GM21786 (cell line): ENCODE data around the gene RPL3.
"Not testable (repeated sequence)": the region's sequence is repeated elsewhere in the genome, so short reads cannot be mapped to it uniquely, and the experiment has no call there.

ENCODE experiments used
- ATAC-seq: cut with Tn5 transposase; IDR thresholded peaks from one replicate; pipeline ENCODE4 v1.9.1; 2021; ENCODE audit not compliant: unreplicated experiment

Gene RPL3

GRCh38 chr22:39352306-39352891, 33.0 kb upstream of the RPL3 start:
- no peak for ATAC-seq

GRCh38 chr22:39351689-39352214, 32.3 kb upstream of the RPL3 start:
- no peak for ATAC-seq

DNA sequence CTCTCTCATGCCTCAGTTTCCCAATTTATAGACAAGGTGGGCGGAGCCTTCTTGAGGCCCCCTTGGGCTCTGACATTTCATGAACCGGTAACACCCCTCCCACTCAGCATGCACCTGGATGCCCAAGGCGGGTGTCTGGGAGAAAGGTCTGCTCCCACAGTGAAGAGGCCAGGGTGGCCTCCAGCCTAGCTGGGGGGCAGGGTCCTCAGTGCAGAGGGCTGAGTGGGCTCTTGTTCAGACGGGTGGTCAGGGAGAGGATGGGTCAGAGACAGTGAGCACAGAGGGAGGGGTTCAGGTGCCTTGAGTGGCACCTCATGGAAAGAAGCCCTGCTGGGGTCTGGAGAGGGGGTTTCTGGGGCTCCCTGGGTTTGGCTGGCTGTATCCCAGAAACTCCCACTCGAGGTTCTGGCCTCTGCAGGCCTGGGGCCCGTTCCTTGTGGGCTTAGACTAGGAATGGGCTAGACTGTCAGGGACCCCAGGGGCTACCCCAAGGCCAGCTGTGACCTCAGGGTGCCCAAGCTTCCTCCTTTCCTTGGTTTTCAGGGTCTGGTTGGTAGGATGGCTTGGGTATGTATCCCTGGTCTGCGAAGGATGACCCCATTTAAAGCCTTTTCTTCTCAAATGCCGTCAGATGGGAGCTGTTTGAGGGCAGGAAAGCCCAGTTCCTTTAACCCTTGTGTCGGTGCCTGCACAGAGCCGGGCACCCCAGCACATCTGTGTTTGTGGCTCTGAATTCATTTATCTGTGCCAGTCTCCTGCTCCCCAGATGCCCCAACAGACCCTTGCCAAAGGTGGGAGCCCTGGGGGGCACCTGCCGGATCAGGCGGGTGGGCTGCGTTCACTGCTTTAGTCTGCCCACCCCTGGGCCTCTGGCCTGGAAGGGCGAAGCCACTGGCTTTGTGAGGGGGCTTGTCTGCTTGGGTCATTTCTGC, 31.6 kb upstream of the RPL3 start:
- ATAC-seq: no peak

GRCh38 chr22:39349967-39350726, 30.7 kb upstream of the RPL3 start, which contains the start of gene SYNGR1:
Gene SYNGR1 (plus strand): TSS chr22:39349991. CDS start chr22:39350011, 20 bp downstream.
- no peak for ATAC-seq

DNA sequence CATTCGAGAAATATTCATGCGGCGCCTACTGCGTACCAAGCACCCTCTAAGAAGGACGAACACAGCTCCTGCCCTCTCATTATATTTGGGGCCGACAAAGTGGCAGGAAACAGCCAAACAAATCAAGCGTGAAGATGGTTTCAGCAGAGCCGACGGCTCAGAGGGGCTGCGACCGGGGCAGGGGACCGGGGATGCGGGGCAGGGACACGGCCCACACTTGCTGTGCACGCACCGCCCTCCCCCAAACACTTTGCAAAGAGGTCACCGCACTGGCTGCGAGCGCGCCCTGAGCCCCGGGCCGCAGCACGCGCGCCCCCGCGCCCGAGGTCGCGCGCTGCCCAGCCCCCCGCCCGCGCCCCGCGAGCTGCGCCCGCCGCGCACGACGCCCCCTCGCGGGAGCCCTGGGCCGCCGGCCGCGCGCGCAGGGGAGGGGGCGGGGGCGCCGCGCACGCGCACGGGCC, 30.1 kb upstream of the RPL3 start:
- no peak for ATAC-seq

DNA sequence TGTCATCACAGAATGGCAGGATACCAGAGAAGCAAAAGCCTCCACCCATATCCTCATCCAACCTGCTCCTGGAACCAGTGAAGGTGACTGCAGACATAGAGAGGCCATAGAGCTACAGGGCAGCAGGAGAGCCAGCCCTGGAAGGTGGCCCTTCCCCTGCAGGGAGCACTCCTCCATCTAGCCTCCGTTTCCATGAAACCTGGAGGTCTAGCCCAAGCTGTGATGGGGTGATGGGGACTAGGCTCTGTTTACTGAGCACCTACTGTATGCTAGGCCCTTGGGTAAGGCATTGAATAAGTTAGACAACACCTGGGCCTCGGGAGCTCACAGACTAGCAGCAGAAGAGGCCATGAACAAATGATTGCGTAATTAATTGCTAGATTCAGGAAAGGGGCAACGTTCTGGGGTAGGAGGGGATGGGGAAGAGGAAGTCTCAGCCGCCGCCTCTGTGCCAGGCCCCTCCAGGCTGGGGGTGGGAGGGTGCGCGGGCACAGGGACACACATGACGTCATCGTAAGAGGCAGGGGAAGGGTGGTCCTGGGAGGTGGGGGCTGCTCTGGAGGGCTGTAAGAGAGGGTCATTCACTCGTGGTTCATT, 29.6 kb upstream of the RPL3 start:
- ATAC-seq: no peak

GRCh38 chr22:39345231-39345630, 25.8 kb upstream of the RPL3 start:
- ATAC-seq: no peak

- no peak for ATAC-seq
These were observed 24.6 kb upstream of the RPL3 start for GRCh38 chr22:39344046-39344390.

- no peak for ATAC-seq
These were observed 24.0 kb upstream of the RPL3 start for GRCh38 chr22:39343259-39344045.

GRCh38 chr22:39341179-39341578, 21.8 kb upstream of the RPL3 start:
- no peak for ATAC-seq

DNA sequence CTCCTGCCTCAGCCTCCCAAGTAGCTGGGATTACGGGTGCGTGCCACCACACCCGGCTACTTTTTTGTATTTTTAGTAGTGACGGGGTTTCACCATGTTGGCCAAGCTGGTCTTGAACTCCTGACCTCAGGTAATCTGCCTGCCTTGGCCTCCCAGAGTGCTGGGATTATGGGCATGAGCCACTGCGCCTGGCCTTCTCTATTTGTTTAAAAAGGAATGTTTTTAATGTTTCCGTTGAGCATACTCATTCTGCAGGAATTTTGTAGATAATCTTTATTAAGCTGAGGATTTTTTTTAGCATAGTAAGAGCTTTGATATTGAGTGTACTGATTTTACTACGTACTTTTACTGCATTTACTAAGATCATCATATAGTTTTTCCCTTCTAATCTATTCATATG, 20.4 kb upstream of the RPL3 start:
- not testable (repeated sequence) for ATAC-seq

DNA sequence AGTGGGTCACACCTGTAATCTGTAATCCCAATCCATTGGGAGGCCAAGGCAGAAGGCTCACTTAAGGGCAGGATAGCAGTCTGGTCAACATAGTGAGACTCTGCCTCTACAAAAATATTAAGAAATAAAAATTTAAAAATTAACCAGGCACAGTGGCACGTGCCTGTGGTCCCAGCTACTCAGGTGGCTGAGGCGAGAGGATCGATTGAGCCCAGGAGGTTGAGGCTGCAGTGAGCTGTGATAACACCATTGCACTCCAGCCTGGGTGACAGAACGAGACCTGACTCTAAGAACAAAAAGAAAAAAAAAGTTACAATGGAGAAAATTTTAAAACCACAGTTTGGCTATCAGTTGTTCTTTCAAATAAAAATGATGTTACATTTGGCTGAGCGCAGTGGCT, 17.0 kb upstream of the RPL3 start:
- no peak for ATAC-seq

- ATAC-seq: no peak
These were observed 13.1 kb upstream of the RPL3 start for GRCh38 chr22:39332441-39333064.

GRCh38 chr22:39330553-39330952, 11.1 kb upstream of the RPL3 start:
- not testable (repeated sequence) for ATAC-seq

GRCh38 chr22:39327995-39328754, 8.8 kb upstream of the RPL3 start:
- no peak for ATAC-seq

DNA sequence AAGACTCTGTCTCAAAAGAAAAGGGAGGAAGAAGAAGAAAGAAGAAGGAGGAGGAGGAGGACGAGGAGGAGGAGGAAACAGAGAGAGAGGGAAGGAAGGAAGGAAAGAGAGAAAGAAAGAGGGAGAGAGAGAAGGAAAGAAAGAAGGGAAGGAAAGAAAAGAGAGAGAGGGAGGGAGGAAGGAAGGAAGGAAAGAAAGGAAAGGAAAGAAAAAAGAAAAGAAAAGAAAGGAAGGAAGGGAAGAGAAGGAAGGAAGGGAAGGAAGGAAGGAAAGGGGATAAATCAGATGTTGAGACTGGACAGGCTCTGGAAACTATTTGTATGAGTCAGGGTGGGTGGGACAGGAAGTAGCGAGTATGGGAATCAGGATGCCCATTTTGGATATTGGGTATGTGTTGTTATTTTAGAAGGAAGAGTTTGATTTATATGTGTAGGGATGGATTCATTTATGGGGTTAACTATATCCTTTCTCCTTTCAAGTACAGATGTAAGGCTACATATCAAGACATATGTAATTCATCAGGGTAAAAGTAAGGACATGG, 6.0 kb upstream of the RPL3 start:
- no peak for ATAC-seq

DNA sequence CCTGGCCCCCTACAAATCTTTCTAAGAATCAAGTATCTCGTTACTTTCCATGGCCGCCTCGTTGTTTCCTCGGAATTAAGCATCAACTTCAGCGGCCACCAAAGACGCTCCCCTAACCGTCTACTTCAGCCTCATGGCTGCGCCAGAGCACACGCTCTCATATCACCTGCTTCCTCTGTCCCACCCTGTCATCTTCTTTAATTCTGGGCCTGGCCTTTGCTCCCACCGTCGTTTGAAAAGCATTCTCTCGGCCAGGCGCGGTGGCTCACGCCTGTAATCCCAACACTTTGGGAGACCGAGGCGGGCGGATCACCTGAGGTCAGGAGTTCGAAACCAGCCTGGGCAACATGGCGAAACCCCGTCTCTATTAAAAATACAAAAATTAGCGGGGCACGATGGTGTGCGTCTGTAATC, 1.2 kb upstream of the RPL3 start:
- ATAC-seq: not testable (repeated sequence)

DNA sequence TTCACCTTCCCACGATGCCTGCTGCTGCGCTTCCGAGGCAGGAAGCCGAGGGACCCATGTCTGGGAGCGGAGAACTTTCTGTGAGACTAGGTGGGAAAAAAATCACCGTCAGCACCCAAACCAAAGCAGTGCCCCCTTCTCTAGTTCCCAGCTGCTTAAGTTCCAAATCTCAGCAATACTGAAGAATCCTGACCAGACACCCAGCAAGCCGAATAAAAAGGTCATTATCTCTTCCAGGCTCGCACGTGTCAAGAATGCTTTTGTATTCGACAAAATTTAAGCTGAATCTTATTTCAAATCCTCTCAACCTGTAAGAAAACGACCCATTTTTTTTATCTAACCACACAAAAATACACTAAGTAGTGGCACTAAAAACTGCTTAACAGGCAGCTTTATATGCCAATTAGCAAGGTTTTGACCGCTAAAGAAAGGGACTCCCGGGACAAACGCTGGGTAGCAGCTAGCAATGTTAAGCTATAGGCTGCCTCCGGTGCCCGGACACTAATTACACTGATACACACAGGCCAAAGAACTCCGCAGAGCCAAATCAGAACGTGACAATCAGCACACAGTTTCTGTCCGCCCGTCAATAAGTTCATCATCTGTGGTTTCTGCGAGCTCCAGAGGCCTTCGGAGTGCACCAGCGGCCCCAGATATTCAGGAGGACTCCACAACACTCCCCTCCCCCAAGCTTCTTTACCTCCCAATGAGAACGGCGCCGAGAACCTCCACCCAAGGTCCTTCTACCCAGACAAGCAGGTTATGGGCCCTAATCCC, 728 bp downstream of the RPL3 start:
- ATAC-seq: peak; percentile 4
